Esophagus squamous epithelium (tissue), 4 donors: Measurements from ENCODE around the gene CD99L2.

Experiments
- POLR2A ChIP-seq, 4 donors: fragments of 450-650 bp; IDR thresholded peaks; one replicate each; pipeline ENCODE4 v1.6.1; 2017; ENCODE audit warnings: antibody characterized with exemption in 4 of 4, mild to moderate bottlenecking in 4 of 4, moderate library complexity in 3 of 4
- TF ChIP-seq, protein P1 (sequence below), 6 experiments: fragments of 450-650 bp in 4 of 6; fragments of 200-600 bp in 2 of 6; sonication (generic) in 2 of 6; IDR thresholded peaks; one replicate each; pipeline ENCODE4 v1.5.1; 2016 to 2019; ENCODE audit warnings: antibody characterized with exemption in 6 of 6, mild to moderate bottlenecking in 4 of 6, moderate library complexity in 4 of 6

- TF ChIP-seq, protein P1, sequence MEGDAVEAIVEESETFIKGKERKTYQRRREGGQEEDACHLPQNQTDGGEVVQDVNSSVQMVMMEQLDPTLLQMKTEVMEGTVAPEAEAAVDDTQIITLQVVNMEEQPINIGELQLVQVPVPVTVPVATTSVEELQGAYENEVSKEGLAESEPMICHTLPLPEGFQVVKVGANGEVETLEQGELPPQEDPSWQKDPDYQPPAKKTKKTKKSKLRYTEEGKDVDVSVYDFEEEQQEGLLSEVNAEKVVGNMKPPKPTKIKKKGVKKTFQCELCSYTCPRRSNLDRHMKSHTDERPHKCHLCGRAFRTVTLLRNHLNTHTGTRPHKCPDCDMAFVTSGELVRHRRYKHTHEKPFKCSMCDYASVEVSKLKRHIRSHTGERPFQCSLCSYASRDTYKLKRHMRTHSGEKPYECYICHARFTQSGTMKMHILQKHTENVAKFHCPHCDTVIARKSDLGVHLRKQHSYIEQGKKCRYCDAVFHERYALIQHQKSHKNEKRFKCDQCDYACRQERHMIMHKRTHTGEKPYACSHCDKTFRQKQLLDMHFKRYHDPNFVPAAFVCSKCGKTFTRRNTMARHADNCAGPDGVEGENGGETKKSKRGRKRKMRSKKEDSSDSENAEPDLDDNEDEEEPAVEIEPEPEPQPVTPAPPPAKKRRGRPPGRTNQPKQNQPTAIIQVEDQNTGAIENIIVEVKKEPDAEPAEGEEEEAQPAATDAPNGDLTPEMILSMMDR (IDR thresholded peaks at IDR 0.05): no peak
- TF ChIP-seq POLR2A (IDR thresholded peaks at IDR 0.05): no peak
Observed at GRCh38 chrX:150873616-150874015, 24.9 kb downstream of the CD99L2 start.
